DMS79 (cell line): ENCODE data around the gene PNLIPRP1.

ENCODE experiments used
- DNase-seq: peaks from one replicate; lab custom pipeline; 2025; lab: John Stamatoyannopoulos, UW

The PNLIPRP1 gene

DNA sequence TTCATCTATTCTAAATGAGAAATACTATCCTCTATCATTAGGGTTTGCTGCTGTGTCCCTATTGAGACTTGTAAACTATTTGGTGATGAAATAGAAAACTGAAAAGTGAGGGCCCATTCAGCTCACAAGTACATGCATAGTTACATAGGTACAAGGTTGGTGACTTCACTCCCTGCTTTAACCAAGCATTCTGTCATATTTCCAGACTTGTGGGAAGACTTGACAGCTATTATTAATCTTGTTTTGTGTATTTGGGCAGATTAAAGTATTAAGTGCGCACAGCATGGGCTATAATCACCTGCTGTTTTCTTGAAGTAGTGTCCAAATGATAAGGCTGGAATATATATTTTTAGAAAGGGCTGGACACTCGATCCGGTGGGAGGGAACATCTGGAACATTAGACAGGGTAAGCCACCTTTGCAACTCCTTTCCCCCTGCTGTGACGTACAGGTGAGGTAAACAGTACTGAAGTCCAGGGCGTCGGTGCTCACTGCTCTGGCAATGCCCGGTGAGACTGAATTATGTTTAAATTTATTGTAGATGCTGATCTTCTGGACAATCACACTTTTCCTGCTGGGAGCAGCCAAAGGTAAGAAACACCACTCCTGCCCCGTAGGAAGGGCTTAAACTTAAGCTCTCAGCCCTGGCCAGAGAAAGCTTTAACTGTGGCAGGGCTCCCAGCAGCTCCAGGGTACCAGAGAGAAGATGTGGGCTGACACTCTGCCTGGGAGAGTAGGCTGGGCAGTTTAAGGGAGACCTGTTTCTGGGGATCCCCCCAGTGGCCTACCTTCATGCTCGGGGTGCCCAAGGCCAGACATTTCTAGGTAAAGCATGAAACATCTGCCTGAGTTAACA, at the start of gene PNLIPRP1:
Gene PNLIPRP1, plus strand, starts transcription at position 370 of the 855 bp plus-strand sequence. Its CDS starts 171 bp downstream, at position 541.
- DNase-seq, result no peak

DNA sequence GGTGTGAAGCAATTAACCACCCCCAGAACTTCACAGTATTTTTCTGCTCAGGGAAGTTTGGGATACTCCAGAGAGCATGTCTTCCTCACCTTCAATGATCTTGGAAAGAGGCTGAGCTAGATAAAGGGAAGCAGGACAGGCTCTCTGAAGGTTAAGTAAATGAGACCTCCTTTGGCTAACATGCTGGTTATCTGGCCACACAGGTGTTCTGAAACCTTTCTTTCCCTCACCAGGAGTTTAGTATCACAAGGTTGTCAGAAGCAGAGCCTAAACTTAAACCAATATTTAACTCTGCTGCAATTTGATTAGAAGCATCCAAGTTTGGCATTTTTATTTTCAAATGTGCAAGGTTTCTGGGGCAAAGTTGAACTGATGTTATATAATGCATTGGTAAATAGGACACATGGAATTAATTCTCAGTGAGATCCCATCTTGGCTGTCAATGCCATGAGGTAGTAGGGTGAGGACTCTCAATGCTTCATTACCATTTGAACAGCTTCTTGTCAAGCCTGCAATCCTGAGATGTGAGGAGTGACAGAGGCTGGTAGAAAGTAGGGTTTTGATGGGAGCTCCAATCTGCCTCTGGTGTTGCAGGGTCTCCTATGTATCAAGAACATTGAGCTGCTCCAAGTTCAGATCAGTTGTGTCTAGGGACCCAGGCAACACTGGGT, 48.6 kb upstream of the PNLIPRP1 start:
- no peak for DNase-seq

DNA sequence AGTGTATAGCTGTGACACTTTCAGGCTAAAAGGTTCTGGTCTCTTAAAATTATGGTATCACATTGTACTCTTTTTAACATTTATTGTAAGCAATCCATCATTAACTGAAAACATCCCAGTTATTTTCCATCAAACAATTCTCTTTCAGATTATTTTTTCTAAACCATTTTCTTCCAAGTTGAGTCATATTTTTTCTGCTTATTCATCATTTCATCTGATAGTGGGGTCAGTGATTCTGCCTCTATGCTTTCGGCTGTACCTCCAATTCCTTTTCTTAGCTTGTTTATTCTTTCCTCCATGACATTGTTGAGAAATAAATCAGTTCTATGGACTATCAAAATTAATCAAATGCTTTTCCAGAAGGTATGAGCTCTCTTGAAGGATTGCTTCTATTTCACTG, 45.6 kb upstream of the PNLIPRP1 start:
- DNase-seq, result no peak

DNA sequence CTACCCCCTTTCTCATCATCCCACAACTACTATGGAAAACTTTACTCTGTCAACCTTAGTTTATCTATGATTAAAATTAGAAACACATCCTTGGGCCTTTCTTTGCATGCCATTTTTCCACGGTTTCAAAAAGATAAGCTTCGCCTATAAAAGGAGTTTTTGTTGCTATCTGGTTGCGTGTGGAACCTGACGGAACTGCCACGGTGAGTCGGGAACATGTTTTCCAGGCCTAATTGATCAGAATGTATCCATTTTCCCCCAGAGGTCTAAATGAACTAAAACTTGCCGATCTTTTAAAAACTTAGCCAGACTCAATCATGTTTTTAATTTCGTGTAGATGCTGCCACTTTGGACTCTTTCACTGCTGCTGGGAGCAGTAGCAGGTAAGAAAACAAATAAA, 45.0 kb upstream of the PNLIPRP1 start, which contains the start of gene PNLIP:
Gene PNLIP, plus strand, starts transcription at position 176 of the 400 bp plus-strand sequence. Its CDS starts 162 bp downstream, at position 338.
- no peak for DNase-seq

DNA sequence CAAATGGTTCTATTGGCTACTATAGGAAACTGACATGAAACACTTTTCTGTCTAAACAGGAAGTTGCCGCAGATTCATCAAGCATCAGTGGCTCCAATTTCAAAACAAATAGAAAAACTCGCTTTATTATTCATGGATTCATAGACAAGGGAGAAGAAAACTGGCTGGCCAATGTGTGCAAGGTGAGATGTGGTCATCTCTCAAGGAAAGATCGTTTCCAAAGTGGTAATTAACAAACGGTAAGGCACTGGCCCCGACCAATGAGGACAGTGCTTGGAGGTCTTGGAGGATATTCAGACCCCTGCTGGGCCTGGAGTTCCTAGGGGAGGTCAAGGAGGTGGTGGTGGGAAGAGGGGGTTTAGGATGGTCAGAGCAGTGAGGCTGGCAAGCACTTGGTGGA, 42.5 kb upstream of the PNLIPRP1 start:
- no peak for DNase-seq

DNA sequence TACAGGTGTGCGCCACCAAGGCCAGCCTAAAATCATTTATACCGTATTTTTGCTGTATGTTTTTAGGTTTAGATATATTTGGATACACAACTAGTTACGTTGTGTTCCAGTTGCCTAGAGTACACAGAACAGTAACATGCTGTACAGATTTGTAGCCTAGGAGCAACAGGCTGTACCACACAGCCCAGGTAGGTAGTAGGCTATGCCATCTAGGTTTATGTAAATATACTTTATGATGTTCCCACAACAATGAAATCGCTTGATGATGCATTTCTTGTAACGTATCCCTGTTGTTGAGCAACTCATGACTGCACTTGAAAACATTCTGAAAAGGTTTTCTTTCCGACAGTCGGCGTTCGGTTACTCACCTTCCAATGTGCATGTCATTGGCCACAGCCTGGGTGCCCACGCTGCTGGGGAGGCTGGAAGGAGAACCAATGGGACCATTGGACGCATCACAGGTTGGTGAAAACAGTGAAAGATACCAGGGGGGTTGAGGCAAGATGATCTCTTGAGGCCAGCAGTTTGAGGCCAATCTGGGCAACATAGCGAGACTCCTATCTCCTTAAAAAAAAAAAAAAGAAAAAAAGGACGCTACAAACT, 37.3 kb upstream of the PNLIPRP1 start:
- DNase-seq, result no peak

DNA sequence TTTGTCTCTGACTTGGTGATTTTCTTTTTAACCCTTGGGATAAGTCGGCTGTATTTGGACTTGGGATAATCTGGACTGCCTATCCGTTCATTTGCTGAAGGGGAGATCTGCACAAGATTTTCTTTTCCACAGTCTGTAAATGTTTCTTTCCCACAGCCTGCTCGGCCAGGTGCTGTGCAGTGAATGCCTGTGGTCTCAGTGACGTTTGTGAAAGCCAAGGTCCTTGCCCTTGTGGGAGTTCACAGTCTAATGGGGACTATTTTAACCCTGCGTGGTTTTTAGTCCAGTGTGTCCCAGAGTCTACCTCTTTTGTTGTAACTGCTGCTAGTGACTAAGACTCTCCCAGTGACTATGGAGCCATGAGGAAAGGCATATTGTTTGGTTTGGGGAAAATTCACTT, 36.1 kb upstream of the PNLIPRP1 start:
- DNase-seq, result no peak

DNA sequence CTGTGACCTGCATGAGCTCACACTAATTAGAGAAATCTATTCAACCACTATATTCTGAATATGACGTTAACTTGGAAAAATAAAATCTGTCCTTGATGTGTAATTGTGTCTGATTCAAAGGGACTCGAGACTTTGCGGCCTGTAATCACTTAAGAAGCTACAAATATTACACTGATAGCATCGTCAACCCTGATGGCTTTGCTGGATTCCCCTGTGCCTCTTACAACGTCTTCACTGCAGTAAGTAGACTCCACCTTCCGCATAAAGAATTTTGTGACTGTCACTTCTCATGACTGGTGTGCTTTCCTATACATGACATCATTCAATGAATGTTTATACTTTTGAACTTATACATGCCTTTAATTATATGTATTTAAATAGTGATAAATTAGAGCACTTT, 34.9 kb upstream of the PNLIPRP1 start:
- DNase-seq, result no peak

DNA sequence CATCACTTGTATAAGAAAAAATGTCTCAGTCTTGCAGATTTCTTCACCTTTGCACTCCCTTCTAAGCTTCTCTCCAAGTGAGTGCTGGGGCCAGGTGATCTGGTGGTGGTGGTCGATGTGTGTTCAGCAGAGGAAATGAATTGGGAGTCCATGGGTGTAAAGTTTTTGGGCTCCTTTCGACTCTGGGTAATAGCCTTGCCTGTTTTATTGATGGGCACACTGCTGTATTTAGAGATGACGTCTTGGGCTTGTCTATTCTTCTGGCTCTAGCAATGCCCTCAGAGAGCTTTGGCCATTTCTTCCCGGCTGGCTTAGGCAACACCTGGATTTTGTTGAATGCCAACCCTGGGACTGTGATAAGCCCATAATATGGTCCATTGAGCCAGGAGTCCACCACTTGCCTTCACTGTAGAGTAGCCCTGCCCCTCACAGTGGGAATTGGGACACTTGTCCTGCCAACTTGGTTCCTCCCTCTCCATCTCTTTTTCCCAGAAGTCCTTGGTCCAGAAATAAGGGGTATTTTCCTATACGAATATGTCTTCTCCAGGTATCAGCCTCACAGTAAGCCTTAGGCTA, 33.4 kb upstream of the PNLIPRP1 start:
- no peak for DNase-seq

DNA sequence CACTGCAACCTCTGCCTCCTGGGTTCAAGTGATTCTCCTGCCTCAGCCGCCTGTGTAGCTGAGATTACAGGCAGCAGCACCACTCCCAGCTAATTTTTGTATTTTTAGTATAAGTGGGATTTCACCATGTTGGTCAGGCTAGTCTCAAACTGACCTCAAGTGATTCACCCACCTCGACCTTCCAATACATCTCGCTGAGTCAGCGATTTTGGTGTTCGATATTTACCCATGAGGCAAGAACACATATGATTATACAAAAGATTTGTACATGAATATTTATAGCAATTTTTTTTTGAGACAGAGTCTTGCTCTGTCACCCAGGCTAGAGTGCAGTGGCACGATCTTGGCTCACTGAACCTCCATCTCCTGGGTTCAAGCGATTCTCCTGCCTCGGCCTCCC, 25.2 kb upstream of the PNLIPRP1 start:
- DNase-seq, result no peak

DNA sequence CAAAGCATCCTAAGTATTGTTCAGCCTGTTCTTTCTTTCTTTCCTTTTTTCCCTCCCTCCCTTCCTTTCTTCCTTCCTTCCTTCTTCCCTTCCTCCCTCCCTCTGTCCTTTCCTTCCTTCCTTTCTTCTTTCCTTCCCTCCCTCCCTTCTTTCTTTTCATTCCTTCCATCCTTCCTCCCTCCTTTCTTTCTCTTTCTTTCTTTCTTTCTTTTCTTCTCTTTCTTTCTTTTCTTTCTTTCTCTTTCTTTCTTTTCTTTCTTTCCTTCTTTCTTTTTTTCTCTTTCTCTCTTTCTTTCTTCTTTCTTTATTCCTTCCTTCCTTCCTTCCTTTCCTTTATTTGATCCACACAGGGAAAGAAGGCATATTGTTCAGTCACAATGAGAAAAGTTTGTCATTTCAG, 23.8 kb upstream of the PNLIPRP1 start:
- DNase-seq, result no peak

DNA sequence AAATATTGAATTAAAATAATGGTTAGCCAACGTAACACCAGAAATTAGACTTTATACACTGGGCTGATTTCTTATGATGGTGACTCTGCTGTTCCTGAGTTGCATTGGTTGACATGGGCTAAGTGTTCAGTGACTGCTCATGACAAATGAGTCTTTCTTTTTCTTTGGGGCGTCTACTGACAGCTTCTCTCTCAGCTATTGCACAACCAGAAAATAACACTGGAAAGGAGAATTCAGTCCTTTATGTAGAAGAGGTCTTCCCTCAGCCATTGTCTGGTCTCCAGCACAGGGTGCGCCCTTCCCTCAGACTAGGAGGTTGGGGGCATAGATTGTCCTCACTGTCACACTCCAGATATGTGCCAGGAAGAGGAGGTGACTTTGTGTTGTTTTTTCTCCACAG, 23.4 kb upstream of the PNLIPRP1 start:
- DNase-seq, result no peak

DNA sequence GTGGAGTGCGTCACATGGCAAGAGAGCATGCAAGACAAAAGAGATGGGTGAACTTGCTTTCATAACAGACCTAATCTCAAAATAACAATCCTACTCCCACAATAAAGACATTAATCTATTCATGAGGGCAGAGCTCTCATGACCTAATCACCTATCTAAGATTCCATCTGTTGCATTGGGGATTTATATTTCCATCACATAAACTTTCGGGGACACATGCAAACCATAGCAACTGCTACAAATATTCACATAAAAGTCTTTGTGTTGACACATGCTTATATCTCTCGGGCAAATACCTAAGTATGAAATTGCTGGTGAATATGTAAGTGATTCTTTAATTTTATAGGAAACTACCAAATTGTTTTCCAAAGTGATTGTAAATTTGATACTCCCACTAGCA, 16.0 kb upstream of the PNLIPRP1 start:
- no peak for DNase-seq

DNA sequence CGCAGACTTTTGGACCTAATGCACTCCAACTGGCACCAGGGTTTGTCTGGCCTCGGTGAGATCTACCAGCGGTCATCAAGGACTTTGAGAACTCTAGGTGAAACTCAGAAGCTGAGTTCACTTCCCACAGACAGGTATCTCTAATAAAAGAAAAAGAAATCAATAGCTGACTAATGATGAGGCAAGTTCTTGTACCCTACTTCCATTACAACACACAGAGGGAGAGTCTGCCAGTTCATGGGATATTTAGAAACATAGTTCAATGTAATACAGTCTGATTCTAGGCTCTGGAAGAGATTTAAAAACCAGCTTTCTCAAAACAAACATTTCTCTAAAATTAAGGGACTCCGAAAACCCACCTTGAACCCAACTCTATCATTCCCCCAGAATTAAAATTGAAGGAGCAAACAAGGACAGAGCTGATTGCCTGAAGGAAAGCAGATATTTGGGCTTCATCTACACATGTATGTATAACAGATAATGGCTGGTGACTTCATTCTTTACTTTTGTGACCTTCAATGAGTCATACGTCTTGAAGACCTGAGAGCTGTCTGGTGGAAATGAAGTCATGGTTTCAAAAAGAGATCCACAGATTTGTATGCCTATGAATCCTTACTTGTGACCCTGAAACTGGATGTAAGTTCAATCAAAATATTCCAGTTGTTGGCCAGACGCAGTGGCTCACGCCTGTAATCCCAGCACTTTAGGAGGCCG, 2.7 kb upstream of the PNLIPRP1 start:
- DNase-seq, result no peak

DNA sequence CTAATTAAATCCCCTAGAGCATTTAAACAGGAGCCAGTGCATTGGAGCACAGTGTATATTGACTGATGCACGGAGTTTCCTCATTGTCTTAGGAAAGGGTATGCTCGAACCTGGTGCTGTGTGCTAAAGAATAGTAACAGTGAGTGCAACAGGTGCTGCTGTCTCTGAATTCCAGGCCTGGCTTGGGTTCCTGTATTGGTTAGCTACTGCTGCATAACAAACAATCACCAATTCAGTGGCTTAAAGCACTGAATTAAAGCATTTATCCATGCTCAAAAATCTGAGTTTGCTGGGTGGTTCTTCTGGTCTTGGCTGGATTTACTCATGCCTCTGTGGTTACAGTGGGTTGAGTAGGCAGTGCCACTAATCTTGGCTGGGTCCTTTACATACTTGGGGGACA, 1.8 kb upstream of the PNLIPRP1 start:
- DNase-seq, result no peak

DNA sequence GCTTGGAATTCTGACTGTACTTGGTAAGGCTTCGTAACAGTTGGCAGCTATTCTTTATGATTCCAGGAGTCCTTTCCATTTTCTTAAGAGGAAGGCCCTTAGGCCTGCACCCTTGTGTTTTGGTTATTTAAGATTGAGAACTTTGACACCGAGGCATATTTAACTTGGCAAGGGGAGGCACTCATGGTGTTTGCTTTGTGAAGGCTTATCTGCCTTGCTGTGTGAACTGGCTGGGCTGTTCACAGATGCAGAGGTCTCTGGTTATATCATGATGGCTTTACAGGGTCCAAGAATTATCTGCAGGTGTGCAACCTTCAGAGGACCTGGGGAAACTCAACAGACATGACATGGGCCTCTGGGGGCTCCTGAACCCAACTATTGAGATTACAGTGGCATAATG, 833 bp upstream of the PNLIPRP1 start:
- no peak for DNase-seq

DNA sequence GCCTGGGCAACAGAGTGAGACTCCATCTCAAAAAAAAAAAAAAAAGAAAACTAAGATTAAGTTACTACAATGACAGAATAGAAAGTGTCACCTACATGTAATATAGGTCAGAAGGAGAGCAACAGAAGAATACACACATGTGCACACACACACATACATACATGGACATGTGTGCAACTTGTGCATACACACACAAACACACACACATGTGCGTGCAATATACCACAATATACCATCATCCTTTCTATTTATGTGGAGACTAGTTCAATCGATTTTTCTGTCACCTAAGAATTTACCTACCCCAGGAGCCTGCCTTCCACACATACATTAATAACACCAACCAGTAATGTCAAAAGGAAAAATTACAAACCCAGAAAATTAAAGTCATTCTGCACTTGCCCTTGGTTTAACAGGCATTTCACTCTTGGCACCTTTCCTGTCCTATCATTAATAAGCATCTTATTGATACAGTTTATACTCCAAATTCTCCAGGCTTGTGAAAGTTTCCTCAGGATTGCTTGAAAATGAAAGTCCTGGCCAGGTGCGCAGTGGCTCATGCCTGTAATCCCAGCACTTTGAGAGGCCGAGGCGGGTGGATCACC, 2.5 kb downstream of the PNLIPRP1 start:
- DNase-seq, result no peak

DNA sequence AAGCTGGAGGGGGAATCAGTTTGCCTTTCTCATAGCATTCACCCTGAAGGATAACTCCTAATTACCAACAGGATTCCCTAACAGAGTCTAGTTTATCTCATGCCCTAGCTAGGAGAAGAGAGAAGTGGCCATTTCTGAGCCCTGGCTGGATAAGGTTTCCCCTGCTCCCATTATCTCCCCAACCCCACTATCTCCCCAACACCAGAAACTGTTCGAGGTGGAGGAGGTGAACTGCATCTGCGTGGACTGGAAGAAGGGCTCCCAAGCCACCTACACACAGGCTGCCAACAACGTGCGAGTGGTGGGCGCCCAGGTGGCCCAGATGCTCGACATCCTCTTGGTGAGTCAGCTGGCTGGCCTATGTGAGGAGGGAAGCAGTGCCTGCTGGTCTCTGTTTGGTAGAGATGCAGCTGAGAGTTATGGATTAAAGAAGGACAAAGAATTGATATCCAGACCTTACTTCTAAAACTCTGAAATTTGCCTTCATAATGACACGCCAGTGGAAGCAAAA, 3.8 kb downstream of the PNLIPRP1 start:
- DNase-seq, result no peak

DNA sequence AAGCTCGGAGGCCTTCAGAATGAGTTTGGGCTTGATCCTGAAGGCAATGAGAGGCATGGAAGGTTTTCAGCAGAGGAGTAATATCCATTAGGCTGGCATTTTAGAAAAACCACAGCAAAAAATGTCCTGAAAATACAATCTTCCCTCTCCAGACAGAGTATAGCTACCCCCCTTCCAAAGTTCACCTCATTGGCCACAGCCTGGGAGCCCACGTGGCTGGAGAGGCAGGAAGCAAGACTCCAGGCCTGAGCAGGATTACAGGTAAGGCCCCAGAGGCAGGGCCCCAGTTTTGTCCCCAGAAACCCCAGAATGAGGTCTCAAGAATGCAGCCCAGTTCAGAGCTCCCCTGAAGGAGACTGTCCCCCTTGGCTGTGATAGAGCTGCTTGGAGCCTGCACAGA, 5.3 kb downstream of the PNLIPRP1 start:
- DNase-seq, result no peak

DNA sequence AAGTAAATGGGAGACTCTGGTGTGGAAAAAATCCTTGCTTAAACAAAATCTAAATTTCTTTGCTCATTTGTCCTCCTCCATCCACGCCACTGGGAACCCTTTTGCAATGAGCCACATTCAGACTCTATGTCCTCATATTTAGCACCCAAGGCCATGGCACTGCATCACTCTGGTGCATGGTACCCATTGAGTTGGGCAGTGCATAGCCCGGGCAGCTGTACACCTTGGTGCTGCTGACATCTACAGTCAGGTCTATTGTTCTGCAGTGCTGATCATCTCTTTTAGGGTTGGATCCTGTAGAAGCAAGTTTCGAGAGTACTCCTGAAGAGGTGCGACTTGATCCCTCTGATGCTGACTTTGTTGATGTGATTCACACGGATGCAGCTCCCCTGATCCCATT, 6.8 kb downstream of the PNLIPRP1 start:
- DNase-seq, result no peak

DNA sequence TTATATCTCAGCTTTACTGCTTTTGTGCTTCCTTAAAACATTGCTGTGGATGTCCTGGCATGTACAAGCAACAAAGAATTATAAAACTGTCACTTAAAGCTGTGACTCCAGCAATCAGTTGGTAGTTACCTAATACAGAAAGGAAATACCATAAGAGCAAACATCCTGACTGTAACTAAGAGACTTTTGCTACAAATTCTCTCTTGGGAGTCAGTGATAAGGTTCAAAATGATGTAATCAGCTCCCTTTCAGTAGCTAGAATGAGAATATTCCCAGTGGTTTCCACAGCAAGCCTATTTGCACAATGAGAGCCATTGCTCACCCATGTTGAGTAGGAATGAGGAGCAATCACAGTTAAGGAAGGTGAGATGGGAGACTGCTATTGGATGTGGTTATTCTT, 7.6 kb downstream of the PNLIPRP1 start:
- no peak for DNase-seq
